Measurements from ENCODE around the gene SH3RF3.
"Not testable (repeated sequence)": the region's sequence is repeated elsewhere in the genome, so short reads cannot be mapped to it uniquely, and the experiment has no call there.

The SH3RF3 gene

GRCh38 chr2:109215866-109216265, 86.9 kb downstream of the SH3RF3 start:
- no peak for TF ChIP-seq CTCF (IDR thresholded peaks at IDR 0.05; ENCODE audit: control insufficient read depth, extremely low read depth, insufficient read depth)
- no peak overlapping the region for H3K4me3 ChIP-seq (ENCODE audit: low read depth, low read length)
- no peak for DNase-seq (ENCODE audit: low read depth)

GRCh38 chr2:109216332-109216731, 87.3 kb downstream of the SH3RF3 start:
- no peak overlapping the region for H3K4me3 ChIP-seq (ENCODE audit: low read depth, low read length)
- TF ChIP-seq CTCF (IDR thresholded peaks at IDR 0.05; ENCODE audit: control insufficient read depth, extremely low read depth, insufficient read depth): no peak
- DNase-seq (ENCODE audit: low read depth): no peak

GRCh38 chr2:109217362-109218086, 88.5 kb downstream of the SH3RF3 start:
- no peak overlapping the region for H3K4me3 ChIP-seq (ENCODE audit: low read depth, low read length)
- DNase-seq (ENCODE audit: low read depth): no peak

GRCh38 chr2:109218087-109218791, 89.2 kb downstream of the SH3RF3 start:
- DNase-seq (ENCODE audit: low read depth): no peak
- H3K4me3 ChIP-seq (ENCODE audit: low read depth, low read length): no peak overlapping the region
- TF ChIP-seq CTCF (IDR thresholded peaks at IDR 0.05; ENCODE audit: control insufficient read depth, extremely low read depth, insufficient read depth): no peak

More at GRCh38 chr2:109217362-109218086, 88.5 kb downstream of the SH3RF3 start:
- no peak for TF ChIP-seq CTCF (IDR thresholded peaks at IDR 0.05; ENCODE audit: control insufficient read depth, extremely low read depth, insufficient read depth)

GRCh38 chr2:109218792-109219126, 89.8 kb downstream of the SH3RF3 start:
- no peak overlapping the region for H3K4me3 ChIP-seq (ENCODE audit: low read depth, low read length)
- no peak for DNase-seq (ENCODE audit: low read depth)
- no peak for TF ChIP-seq CTCF (IDR thresholded peaks at IDR 0.05; ENCODE audit: control insufficient read depth, extremely low read depth, insufficient read depth)

- DNase-seq (ENCODE audit: low read depth): no peak
- TF ChIP-seq CTCF (IDR thresholded peaks at IDR 0.05; ENCODE audit: control insufficient read depth, extremely low read depth, insufficient read depth): no peak
- H3K4me3 ChIP-seq (ENCODE audit: low read depth, low read length): no peak overlapping the region
Measured at GRCh38 chr2:109220860-109221259, 91.9 kb downstream of the SH3RF3 start.

- H3K4me3 ChIP-seq (ENCODE audit: low read depth, low read length); DNase-seq (ENCODE audit: low read depth): not testable (repeated sequence)
Measured at GRCh38 chr2:109221316-109221715, 92.3 kb downstream of the SH3RF3 start.
